ENCODE measurements around the gene MRPL10. TPM values are rescaled to one million over a fixed set of nuclear protein-coding genes. Genes with fewer than 3 reads are reported as not detected.

Gene MRPL10
- total and polyA plus RNA-seq, 2 experiments from 2014 or later, result 50.2 to 74.7 TPM

DNA sequence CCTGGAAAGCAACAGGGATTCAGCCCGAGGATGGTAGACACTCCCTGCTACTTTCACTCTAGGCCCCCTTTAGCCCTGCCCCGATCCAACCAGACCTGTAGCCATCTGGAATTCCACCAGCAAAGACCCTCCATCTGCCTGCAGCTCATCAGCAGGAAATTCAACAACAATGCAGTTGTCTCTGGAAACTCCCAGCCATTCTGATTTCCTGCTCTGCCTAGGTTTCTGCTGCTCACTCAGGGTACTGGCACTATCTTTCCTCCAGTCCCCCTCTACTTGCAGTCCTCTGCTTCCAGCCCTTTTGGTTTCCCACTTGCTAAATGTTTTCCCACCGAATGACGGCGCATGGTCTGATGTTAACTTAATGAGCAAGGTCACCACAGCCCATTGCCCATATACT lies 22.3 kb upstream of the MRPL10 start:
- no peak overlapping the region for H3K27ac ChIP-seq (ENCODE audit: low read depth)
- Mint-ChIP-seq H3K27me3 (ENCODE audit: insufficient read depth, low read depth, poor library complexity) (peaks cover 77% of the 10 kb centered on the region), H3K36me3 (ENCODE audit: low read depth) (no peaks in the 10 kb centered on the region), H3K27ac (no peak overlapping the region), H3K9me3 (no peaks in the 10 kb centered on the region), H3K4me1 (peaks cover 55% of the 10 kb centered on the region), H3K4me3 (no peak overlapping the region)
- H3K79me2 ChIP-seq (replicated peaks; ENCODE audit: insufficient read depth), result no peaks in the 10 kb centered on the region
- 0 out of 2 replicates have a peak overlapping the region, but pooled peaks have one; percentile 96 for H3K4me2 ChIP-seq
- no peaks in the 10 kb centered on the region for H3K36me3 ChIP-seq (ENCODE audit: insufficient read depth)
- no peak overlapping the region for H3K4me3 ChIP-seq
- H3K27me3 ChIP-seq (ENCODE audit: insufficient read depth), result peaks cover 85% of the 10 kb centered on the region
- TF ChIP-seq NANOG (IDR thresholded peaks at IDR 0.05; ENCODE audit: borderline replicate concordance), result no peak
- TF ChIP-seq, protein P1, sequence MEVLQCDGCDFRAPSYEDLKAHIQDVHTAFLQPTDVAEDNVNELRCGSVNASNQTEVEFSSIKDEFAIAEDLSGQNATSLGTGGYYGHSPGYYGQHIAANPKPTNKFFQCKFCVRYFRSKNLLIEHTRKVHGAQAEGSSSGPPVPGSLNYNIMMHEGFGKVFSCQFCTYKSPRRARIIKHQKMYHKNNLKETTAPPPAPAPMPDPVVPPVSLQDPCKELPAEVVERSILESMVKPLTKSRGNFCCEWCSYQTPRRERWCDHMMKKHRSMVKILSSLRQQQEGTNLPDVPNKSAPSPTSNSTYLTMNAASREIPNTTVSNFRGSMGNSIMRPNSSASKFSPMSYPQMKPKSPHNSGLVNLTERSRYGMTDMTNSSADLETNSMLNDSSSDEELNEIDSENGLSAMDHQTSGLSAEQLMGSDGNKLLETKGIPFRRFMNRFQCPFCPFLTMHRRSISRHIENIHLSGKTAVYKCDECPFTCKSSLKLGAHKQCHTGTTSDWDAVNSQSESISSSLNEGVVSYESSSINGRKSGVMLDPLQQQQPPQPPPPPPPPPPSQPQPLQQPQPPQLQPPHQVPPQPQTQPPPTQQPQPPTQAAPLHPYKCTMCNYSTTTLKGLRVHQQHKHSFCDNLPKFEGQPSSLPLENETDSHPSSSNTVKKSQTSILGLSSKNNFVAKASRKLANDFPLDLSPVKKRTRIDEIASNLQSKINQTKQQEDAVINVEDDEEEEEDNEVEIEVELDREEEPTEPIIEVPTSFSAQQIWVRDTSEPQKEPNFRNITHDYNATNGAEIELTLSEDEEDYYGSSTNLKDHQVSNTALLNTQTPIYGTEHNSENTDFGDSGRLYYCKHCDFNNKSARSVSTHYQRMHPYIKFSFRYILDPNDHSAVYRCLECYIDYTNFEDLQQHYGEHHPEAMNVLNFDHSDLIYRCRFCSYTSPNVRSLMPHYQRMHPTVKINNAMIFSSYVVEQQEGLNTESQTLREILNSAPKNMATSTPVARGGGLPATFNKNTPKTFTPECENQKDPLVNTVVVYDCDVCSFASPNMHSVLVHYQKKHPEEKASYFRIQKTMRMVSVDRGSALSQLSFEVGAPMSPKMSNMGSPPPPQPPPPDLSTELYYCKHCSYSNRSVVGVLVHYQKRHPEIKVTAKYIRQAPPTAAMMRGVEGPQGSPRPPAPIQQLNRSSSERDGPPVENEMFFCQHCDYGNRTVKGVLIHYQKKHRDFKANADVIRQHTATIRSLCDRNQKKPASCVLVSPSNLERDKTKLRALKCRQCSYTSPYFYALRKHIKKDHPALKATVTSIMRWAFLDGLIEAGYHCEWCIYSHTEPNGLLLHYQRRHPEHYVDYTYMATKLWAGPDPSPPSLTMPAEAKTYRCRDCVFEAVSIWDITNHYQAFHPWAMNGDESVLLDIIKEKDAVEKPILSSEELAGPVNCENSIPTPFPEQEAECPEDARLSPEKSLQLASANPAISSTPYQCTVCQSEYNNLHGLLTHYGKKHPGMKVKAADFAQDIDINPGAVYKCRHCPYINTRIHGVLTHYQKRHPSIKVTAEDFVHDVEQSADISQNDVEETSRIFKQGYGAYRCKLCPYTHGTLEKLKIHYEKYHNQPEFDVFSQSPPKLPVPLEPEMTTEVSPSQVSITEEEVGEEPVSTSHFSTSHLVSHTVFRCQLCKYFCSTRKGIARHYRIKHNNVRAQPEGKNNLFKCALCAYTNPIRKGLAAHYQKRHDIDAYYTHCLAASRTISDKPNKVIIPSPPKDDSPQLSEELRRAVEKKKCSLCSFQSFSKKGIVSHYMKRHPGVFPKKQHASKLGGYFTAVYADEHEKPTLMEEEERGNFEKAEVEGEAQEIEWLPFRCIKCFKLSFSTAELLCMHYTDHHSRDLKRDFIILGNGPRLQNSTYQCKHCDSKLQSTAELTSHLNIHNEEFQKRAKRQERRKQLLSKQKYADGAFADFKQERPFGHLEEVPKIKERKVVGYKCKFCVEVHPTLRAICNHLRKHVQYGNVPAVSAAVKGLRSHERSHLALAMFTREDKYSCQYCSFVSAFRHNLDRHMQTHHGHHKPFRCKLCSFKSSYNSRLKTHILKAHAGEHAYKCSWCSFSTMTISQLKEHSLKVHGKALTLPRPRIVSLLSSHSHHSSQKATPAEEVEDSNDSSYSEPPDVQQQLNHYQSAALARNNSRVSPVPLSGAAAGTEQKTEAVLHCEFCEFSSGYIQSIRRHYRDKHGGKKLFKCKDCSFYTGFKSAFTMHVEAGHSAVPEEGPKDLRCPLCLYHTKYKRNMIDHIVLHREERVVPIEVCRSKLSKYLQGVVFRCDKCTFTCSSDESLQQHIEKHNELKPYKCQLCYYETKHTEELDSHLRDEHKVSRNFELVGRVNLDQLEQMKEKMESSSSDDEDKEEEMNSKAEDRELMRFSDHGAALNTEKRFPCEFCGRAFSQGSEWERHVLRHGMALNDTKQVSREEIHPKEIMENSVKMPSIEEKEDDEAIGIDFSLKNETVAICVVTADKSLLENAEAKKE (CRISPR knock-in tag; IDR thresholded peaks at IDR 0.05), result no peak
- peak; percentile 16 for DNase-seq (ENCODE audit: low spot score)
- peaks cover 15% of the 10 kb centered on the region; the same call in 1 of the 2 replicates for H3F3A ChIP-seq (replicated peaks; ENCODE audit: low read depth)
- no peaks in the 10 kb centered on the region; the same call in 1 of the 2 replicates for H3K9me2 ChIP-seq (ENCODE audit: insufficient read depth)
- H3K4me1 ChIP-seq (ENCODE audit: insufficient read depth), result peaks cover 39% of the 10 kb centered on the region
- no peak overlapping the region for H2AFZ ChIP-seq
- ATAC-seq, result no peak
- H4K20me1 ChIP-seq (replicated peaks; ENCODE audit: insufficient read depth), result peaks cover 4% of the 10 kb centered on the region; the same call in 1 of the 2 replicates

DNA sequence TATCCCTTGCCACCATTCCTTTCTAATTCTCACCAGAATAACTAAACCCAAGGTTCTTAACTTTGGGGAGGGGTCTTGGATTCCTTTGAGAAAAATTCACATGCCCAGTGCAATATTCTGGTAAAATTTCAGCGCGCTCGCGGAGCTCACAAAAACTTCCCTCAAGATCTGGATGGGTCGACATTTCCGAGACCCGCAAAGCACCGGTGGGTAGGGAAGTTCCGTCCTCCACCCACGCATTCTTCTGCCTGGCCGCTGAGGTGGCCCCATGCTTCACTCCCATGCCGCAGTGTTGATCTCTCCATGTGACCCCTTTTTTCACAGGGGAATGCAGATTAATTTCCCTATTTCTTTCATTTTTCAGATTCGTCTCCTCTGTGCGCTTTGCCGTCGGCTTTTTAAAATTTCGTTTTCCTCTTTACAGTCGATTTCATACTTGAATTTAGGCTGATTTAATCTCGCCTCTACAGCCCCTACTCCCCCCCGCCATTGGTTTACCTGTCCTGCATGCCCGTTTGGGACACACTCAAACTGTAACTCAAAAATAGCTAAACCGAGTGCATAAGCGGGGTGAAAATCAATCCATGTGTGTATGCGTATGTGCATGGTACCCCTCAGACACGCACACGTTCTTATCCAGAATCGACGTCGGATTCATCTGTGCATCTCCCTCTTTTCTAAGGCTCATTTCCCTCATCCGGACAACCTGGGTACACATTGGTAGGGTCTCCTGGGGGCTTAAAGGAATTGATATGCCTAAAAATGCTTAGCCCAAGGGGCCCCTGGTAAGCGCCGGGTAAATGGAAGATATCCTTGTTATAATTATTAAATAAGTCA lies 21.0 kb upstream of the MRPL10 start:
- Mint-ChIP-seq H3K4me1 (peaks cover 47% of the 10 kb centered on the region), H3K9me3 (no peaks in the 10 kb centered on the region), H3K4me3 (peak overlapping the region; percentile 68), H3K36me3 (ENCODE audit: low read depth) (no peaks in the 10 kb centered on the region), H3K27ac (no peak overlapping the region), H3K27me3 (ENCODE audit: insufficient read depth, low read depth, poor library complexity) (peaks cover 85% of the 10 kb centered on the region)
- Histone ChIP-seq H3K4me3 (peak overlapping the region; percentile 58), H3K27me3 (ENCODE audit: insufficient read depth) (peaks cover 96% of the 10 kb centered on the region), H2AFZ (peak overlapping the region; percentile 95), H4K20me1 (replicated peaks; ENCODE audit: insufficient read depth) (peaks cover 4% of the 10 kb centered on the region; the same call in 1 of the 2 replicates), H3K4me1 (ENCODE audit: insufficient read depth) (peaks cover 39% of the 10 kb centered on the region), H3K9me2 (ENCODE audit: insufficient read depth) (no peaks in the 10 kb centered on the region), H3K79me2 (replicated peaks; ENCODE audit: insufficient read depth) (no peaks in the 10 kb centered on the region), H3K36me3 (ENCODE audit: insufficient read depth) (no peaks in the 10 kb centered on the region), H3F3A (replicated peaks; ENCODE audit: low read depth) (peaks cover 19% of the 10 kb centered on the region; the same call in 1 of the 2 replicates), H3K27ac (ENCODE audit: low read depth) (no peak overlapping the region), H3K4me2 (peak overlapping the region; percentile 96)
- peak; percentile 10 for DNase-seq (ENCODE audit: low spot score)
- no peak for ATAC-seq
- TF ChIP-seq ZNF331 (CRISPR knock-in tag; IDR thresholded peaks at IDR 0.05; ENCODE audit: low read depth), result no peak
- TF ChIP-seq EZH2 (IDR thresholded peaks at IDR 0.05; ENCODE audit: low read depth, unreplicated experiment), result peak; percentile 84
- TF ChIP-seq, protein P2, sequence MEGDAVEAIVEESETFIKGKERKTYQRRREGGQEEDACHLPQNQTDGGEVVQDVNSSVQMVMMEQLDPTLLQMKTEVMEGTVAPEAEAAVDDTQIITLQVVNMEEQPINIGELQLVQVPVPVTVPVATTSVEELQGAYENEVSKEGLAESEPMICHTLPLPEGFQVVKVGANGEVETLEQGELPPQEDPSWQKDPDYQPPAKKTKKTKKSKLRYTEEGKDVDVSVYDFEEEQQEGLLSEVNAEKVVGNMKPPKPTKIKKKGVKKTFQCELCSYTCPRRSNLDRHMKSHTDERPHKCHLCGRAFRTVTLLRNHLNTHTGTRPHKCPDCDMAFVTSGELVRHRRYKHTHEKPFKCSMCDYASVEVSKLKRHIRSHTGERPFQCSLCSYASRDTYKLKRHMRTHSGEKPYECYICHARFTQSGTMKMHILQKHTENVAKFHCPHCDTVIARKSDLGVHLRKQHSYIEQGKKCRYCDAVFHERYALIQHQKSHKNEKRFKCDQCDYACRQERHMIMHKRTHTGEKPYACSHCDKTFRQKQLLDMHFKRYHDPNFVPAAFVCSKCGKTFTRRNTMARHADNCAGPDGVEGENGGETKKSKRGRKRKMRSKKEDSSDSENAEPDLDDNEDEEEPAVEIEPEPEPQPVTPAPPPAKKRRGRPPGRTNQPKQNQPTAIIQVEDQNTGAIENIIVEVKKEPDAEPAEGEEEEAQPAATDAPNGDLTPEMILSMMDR (conservative IDR thresholded peaks at IDR 0.05; ENCODE audit: low read depth in 2 of 2), result no peak
- TF ChIP-seq ZNF114 (CRISPR knock-in tag; IDR thresholded peaks at IDR 0.05), result no peak

Measured in GM23338 (cell line).